ENCODE measurements around the gene SIX1. TPM values are rescaled to one million over a fixed set of nuclear protein-coding genes. Genes with fewer than 3 reads are reported as not detected.
A peak's percentile ranks its signal among the peaks of the same experiment; 100 is the strongest.

The SIX1 gene
- total RNA-seq (2012; rRNA removed), result 7.7 and 8.6 TPM in 2 replicates
- 15.0 and 15.1 TPM in 2 replicates for polyA plus RNA-seq (2012; rRNA removed)
- polyA plus RNA-seq (2012; cell fraction: cytosol; rRNA removed), result 12.2 and 21.4 TPM in 2 replicates
- polyA plus RNA-seq (2012; cell fraction: nucleus; rRNA removed; ENCODE audit: low replicate concordance), result 8.8 and 12.1 TPM in 2 replicates
- percentile 63 among the genes with signal in this experiment for Bru-seq, nascent RNA
- BruChase-seq, experiment 1, labeled RNA remaining after a 6-hour chase, result percentile 44 among the genes with signal in this experiment
- BruChase-seq, experiment 2, labeled RNA remaining after a 2-hour chase, result percentile 70 among the genes with signal in this experiment
- long read RNA-seq, transcript SIX1-201 (2 exons, 3,996 nt), result major isoform, 19 of 24 reads
- long read RNA-seq, partial matches to known transcripts, result 0 of 24 reads
- long read RNA-seq, other reads (novel, unspliced or antisense), result 5 of 24 reads

DNA sequence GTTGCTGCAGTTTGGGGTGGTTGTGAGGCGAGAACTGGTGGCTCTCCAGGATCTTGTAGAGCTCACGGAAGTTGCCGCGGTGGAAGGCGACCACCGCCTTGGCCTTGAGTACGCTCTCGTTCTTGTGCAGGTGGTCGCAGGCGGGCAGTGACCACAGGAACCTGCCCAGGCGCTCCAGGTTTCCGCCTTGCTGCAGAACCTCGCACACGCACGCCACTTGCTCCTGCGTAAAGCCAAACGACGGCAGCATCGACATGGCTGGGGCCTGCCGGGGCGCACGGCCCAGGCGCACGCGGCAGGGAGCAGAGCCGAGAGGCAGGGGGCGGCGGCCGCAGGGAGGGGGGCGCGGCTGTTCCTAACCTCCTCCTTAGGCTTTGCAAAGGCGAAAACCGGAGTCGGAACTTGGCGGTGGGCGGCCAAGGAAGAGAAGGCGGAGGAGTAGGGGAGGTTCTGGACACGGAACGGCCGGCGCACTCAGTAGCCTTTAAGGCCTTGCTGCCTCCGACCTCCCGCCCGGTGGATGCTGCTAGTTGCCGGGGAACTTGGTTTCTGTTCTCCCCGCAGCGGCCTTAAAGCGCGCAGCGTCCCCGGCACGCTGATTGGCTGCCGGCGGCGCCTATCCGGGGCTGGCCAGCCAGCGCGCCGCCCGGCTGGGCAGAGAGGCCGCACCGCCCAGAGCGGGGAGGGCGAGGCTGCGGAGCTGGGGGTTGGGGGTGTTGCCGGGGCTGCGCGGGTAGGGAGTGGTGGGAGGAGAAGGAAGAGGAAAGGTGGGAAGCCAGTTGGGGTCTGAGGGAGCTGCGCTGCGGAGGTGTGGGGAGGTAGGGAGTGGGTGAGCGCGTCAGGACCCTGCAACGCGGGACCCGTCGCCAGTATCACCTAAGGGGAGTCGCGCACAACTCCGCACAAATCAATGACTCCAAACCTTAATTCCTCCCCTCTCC is at the start of gene SIX1:
Gene SIX1, minus strand, starts transcription at position 544 of the 941 bp plus-strand sequence. Its CDS starts 288 bp downstream, at position 256.
- Histone ChIP-seq H3K9me1 (ENCODE audit: insufficient read depth, low read length) (0 out of 2 replicates have a peak, but pooled peaks cover 2% of the 10 kb centered on the region), H2BK5ac (ENCODE audit: low read depth, low read length, poor library complexity, severe bottlenecking) (peak within 1 kb of the TSS; percentile 84), H2AK9ac (replicated peaks; ENCODE audit: low read depth, low read length, poor library complexity) (peak within 1 kb of the TSS; percentile 88), H3K4me2 (ENCODE audit: low read depth, low read length) (peak within 1 kb of the TSS; percentile 85), H3K4ac (ENCODE audit: low read depth, low read length) (peak within 1 kb of the TSS; percentile 88), H4K91ac (ENCODE audit: insufficient read depth, low read depth, low read length) (peak within 1 kb of the TSS; percentile 75), H4K20me1 (ENCODE audit: insufficient read depth, low read length) (peaks cover 31% of the 10 kb centered on the region), H3K4me1 (ENCODE audit: control insufficient read depth, insufficient read depth, low read length) (peaks cover 11% of the 10 kb centered on the region), H4K5ac (ENCODE audit: low read depth, low read length) (peak within 1 kb of the TSS; percentile 36), H3K36me3 (ENCODE audit: control insufficient read depth, insufficient read depth, low read length) (peaks cover 10% of the 10 kb centered on the region; the same call in 1 of the 2 replicates), H3K14ac (replicated peaks; ENCODE audit: low read depth, low read length) (peak within 1 kb of the TSS; percentile 90), H3K4me3 (ENCODE audit: insufficient read depth, low read depth, low read length) (peak within 1 kb of the TSS; percentile 74), H2BK120ac (ENCODE audit: low read depth, low read length) (peak within 1 kb of the TSS; percentile 81), H2AK5ac (ENCODE audit: low read depth, low read length) (peak within 1 kb of the TSS; percentile 67), H4K8ac (ENCODE audit: low read depth in 2 of 2, low read length in 2 of 2) (peak within 1 kb of the TSS; percentile 60; a peak in 3 of 4 replicates), H3K79me1 (ENCODE audit: low read depth in 1 of 2, low read length in 2 of 2) (peaks cover 0 to 22% of the 10 kb centered on the region in 2 experiments; a peak in 1 of 4 replicates), H3K18ac (ENCODE audit: low read depth, low read length) (peak within 1 kb of the TSS; percentile 61), H3K9me3 (ENCODE audit: control insufficient read depth, insufficient read depth, low read length) (no peaks in the 10 kb centered on the region), H3K27ac (ENCODE audit: insufficient read depth, low read length) (peak within 1 kb of the TSS; percentile 98), H2AFZ (replicated peaks; ENCODE audit: low read length, poor library complexity) (peak within 1 kb of the TSS; percentile 71), H2BK15ac (ENCODE audit: low read depth, low read length) (peak within 1 kb of the TSS; percentile 42; the same call in 1 of the 3 replicates), H3K9ac (ENCODE audit: low read depth, low read length) (peak within 1 kb of the TSS; percentile 99), H3K27me3 (ENCODE audit: control insufficient read depth, insufficient read depth, low read length) (no peaks in the 10 kb centered on the region; the same call in 1 of the 2 replicates), H3K23ac (ENCODE audit: low read depth, low read length) (peak within 1 kb of the TSS; percentile 96), H3K56ac (ENCODE audit: extremely low read depth, insufficient read depth, low read length) (peak within 1 kb of the TSS; percentile 96), H2BK20ac (ENCODE audit: low read depth, low read length) (peak within 1 kb of the TSS; percentile 44; the same call in 1 of the 2 replicates)
- CTCF ChIA-PET, result interaction anchor here (0.7 kb wide), 1 partner anchor 24 kb away, joined by 3 read pairs; no protein-coding TSS in a partner anchor
- POLR2A ChIA-PET (ENCODE audit: unreplicated experiment), result interaction anchor here (0.8 to 1.0 kb wide), 3 partner anchors 379 to 605 kb away, joined by 3 to 6 read pairs (median 3); no protein-coding TSS in a partner anchor
- dilution Hi-C loops (cut with HindIII; ENCODE audit: low sequenced_read_pairs, unreplicated experiment), result loop anchor here (25.0 kb wide), 1 partner anchor 388 kb away; no protein-coding TSS in a partner anchor
- in situ Hi-C loops (cut with MboI; ENCODE audit: low sequenced_read_pairs), result loop anchor here (25.0 kb wide), 2 partner anchors 338 to 913 kb away; partner anchors contain the start of genes SLC38A6 and TRMT5
- ATAC-seq (ENCODE audit: low read depth) (peak; percentile 93), DNase-seq (peak; percentile 95)
- intact Hi-C loops (cut with micrococcal nuclease), result loop anchor here (1.0 to 5.0 kb wide), 7 partner anchors 24 to 603 kb away; partner anchors contain the start of genes SLC38A6 and TRMT5
- TSS peak; percentile 65 for BruUV-seq (replicated peaks)
- WGBS, 2 experiments (ENCODE audit: extremely low coverage in 2 of 2, insufficient read length in 1 of 2), result 5% methylated on average over 17 of the region's 79 CpGs; no CpG with 5 or more reads in 1 of the 2 experiments
- TF ChIP-seq RAD21 (IDR thresholded peaks at IDR 0.05; ENCODE audit: low read length) (no peak), NFE2L2 (IDR thresholded peaks at IDR 0.05; ENCODE audit: low read depth, low read length) (no peak), POLR2A (IDR thresholded peaks at IDR 0.05; ENCODE audit: low read depth, low read length) (peak; percentile 79), MAZ (IDR thresholded peaks at IDR 0.05; ENCODE audit: borderline replicate concordance, low read depth, low read length) (peak; percentile 52; the same call in 1 of the 2 replicates), MAFK (IDR thresholded peaks at IDR 0.05; ENCODE audit: low read depth, low read length) (no peak), CEBPB (IDR thresholded peaks at IDR 0.05; ENCODE audit: low read depth, low read length) (no peak), FOS (IDR thresholded peaks at IDR 0.05; ENCODE audit: low read depth, low read length) (0 out of 2 replicates have a peak, but pooled peaks have one; percentile 14), RFX5 (IDR thresholded peaks at IDR 0.05; ENCODE audit: low read depth, low read length) (no peak), RCOR1 (IDR thresholded peaks at IDR 0.05; ENCODE audit: insufficient replicate concordance, low read length) (no peak), MXI1 (IDR thresholded peaks at IDR 0.05; ENCODE audit: borderline replicate concordance, low read depth, low read length) (0 out of 2 replicates have a peak, but pooled peaks have one; percentile 61)
- TF ChIP-seq, protein P1, sequence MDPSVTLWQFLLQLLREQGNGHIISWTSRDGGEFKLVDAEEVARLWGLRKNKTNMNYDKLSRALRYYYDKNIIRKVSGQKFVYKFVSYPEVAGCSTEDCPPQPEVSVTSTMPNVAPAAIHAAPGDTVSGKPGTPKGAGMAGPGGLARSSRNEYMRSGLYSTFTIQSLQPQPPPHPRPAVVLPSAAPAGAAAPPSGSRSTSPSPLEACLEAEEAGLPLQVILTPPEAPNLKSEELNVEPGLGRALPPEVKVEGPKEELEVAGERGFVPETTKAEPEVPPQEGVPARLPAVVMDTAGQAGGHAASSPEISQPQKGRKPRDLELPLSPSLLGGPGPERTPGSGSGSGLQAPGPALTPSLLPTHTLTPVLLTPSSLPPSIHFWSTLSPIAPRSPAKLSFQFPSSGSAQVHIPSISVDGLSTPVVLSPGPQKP (IDR thresholded peaks at IDR 0.05; ENCODE audit: borderline replicate concordance, low read depth, low read length), result no peak
- TF ChIP-seq, protein P2, sequence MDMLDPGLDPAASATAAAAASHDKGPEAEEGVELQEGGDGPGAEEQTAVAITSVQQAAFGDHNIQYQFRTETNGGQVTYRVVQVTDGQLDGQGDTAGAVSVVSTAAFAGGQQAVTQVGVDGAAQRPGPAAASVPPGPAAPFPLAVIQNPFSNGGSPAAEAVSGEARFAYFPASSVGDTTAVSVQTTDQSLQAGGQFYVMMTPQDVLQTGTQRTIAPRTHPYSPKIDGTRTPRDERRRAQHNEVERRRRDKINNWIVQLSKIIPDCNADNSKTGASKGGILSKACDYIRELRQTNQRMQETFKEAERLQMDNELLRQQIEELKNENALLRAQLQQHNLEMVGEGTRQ (IDR thresholded peaks at IDR 0.05; ENCODE audit: low read depth, low read length), result no peak
